Kidney epithelial cell (primary cell): ENCODE measurements around the gene DMKN. TPM values are rescaled to one million over a fixed set of nuclear protein-coding genes. Genes with fewer than 3 reads are reported as not detected.
"Not testable (repeated sequence)": the region's sequence is repeated elsewhere in the genome, so short reads cannot be mapped to it uniquely, and the experiment has no call there.

Source experiments
- DNase-seq: peaks from one replicate; pipeline ENCODE4 v3.0.0-alpha.2; 2010; ENCODE audit warnings: low read depth
- H3K27me3 ChIP-seq: 2 replicates; pipeline ENCODE4 v1.6.0; 2011; ENCODE audit warnings: low read length; ENCODE audit not compliant: control insufficient read depth, insufficient read depth
- H3K36me3 ChIP-seq: 2 replicates; pipeline ENCODE4 v1.5.1; 2011; ENCODE audit warnings: low read length; ENCODE audit not compliant: control insufficient read depth, insufficient read depth
- H3K4me3 ChIP-seq: 2 replicates; pipeline ENCODE4 v1.5.1; 2011; ENCODE audit warnings: low read depth, mild to moderate bottlenecking, control low read depth, low read length
- total RNA-seq: library from RNA; depleted of rRNA; stranded (reverse); fragments of >200 nt; gene quantifications from 2 replicates; pipeline ENCODE4 v1.2.3, GENCODE V29; 2015
- TF ChIP-seq, protein P1 (sequence below): IDR thresholded peaks from 2 replicates; pipeline ENCODE4 v1.5.1; 2011; ENCODE audit warnings: mild to moderate bottlenecking, moderate library complexity, low read length, control low read depth, inconsistent platforms; ENCODE audit not compliant: insufficient read depth, poor library complexity, severe bottlenecking

The DMKN gene
- total RNA-seq, 1 donor from 2014 or later, result 266 TPM

DNA sequence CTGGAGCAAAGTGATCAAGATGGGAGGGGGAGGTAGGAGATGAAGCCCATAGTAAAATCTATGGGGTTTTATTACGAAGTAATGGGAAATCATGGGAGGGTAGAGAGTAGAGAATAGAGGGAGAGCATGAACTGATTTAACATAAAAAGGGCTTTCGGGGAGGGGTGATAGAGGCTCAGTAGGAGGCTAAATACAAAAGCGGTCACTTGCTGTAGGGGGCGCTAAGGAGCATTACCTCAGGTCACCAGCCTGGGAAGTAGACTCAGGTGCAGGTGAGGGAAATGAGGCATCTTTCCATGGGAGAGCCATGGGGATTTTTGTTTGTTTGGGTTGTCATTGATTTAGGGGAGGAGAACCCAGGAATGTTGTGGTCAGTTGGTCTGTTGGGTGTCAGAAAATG lies 37.3 kb downstream of the DMKN start:
- TF ChIP-seq, protein P1, sequence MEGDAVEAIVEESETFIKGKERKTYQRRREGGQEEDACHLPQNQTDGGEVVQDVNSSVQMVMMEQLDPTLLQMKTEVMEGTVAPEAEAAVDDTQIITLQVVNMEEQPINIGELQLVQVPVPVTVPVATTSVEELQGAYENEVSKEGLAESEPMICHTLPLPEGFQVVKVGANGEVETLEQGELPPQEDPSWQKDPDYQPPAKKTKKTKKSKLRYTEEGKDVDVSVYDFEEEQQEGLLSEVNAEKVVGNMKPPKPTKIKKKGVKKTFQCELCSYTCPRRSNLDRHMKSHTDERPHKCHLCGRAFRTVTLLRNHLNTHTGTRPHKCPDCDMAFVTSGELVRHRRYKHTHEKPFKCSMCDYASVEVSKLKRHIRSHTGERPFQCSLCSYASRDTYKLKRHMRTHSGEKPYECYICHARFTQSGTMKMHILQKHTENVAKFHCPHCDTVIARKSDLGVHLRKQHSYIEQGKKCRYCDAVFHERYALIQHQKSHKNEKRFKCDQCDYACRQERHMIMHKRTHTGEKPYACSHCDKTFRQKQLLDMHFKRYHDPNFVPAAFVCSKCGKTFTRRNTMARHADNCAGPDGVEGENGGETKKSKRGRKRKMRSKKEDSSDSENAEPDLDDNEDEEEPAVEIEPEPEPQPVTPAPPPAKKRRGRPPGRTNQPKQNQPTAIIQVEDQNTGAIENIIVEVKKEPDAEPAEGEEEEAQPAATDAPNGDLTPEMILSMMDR, result no peak
- Histone ChIP-seq H3K27me3 (no peaks in the 10 kb centered on the region), H3K4me3 (no peak overlapping the region), H3K36me3 (no peaks in the 10 kb centered on the region)
- no peak for DNase-seq

GRCh38 chr19:35474594-35474993 lies 38.9 kb downstream of the DMKN start:
- not testable (repeated sequence) for H3K27me3 ChIP-seq, DNase-seq, H3K4me3 ChIP-seq, H3K36me3 ChIP-seq

GRCh38 chr19:35474104-35474503 lies 39.3 kb downstream of the DMKN start:
- Histone ChIP-seq H3K4me3 (no peak overlapping the region), H3K27me3 (no peaks in the 10 kb centered on the region), H3K36me3 (no peaks in the 10 kb centered on the region)
- TF ChIP-seq, protein P1, result no peak
- DNase-seq, result no peak

DNA sequence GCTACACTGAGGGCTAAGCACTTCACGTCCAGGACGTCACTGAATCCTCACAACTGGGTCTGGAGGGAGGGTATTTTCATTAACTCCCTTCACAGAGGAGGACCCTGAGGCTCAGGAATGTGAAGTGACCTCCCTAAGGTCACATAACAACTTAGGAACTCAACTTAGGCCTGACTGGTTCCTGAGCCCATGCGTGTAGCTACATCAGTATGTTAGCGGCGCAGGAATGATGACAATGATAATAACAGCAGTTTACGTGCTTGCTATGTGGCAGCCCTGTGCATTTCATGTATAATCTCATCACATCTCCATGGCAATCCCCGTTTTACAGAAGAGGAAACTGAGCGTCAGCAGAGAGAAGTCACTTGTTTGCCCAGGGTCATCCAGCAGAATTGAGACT lies 41.5 kb downstream of the DMKN start:
- no peak for DNase-seq

DNA sequence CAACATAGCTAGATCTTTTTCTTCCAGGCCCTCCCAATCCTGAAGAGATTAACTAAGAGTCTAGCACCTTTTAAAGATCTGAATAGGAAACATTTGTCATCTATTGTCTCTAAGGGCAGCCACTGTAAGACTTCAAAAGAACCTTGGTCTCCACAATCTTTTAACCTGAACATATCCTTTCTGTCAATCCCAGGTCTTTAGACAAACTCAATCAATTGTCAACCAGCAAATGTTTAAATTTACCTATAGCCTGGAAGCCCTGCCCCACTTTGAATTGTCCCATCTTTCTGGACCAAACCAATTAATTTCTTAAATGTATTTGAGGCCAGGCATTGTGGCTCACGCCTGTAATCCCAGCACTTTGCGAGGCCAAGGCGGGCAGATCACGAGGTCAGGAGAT lies 42.4 kb downstream of the DMKN start:
- DNase-seq, H3K27me3 ChIP-seq, H3K36me3 ChIP-seq, H3K4me3 ChIP-seq: not testable (repeated sequence)

More for the DNA sequence above, 41.5 kb downstream of the DMKN start:
- Histone ChIP-seq H3K36me3 (no peaks in the 10 kb centered on the region), H3K27me3 (no peaks in the 10 kb centered on the region), H3K4me3 (no peak overlapping the region)
- TF ChIP-seq, protein P1, result no peak

DNA sequence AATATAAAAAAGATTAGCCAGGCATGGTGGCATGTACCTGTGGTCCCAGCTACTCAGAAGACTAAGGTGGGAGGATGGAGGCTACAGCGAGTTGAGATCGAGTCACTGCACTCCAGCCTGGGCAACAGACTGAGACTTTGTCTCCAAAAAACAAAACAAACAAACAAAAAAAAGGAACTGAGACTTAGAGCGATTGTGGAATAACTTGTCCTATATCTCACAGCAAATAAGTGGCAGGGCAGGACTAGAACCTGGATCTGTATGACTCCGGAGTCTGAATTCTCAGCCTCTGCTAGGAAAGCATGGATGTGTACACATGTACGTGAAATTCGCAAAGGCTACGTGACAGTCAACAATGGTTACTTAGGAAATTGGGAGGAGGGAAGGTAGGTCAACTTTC lies 43.3 kb downstream of the DMKN start:
- no peak overlapping the region for H3K4me3 ChIP-seq
- DNase-seq, result no peak
- H3K36me3 ChIP-seq, result no peaks in the 10 kb centered on the region
- TF ChIP-seq, protein P1, result no peak
- no peaks in the 10 kb centered on the region for H3K27me3 ChIP-seq

GRCh38 chr19:35468637-35469036 lies 44.8 kb downstream of the DMKN start:
- no peak for DNase-seq
- no peaks in the 10 kb centered on the region for H3K36me3 ChIP-seq
- TF ChIP-seq, protein P1, result peak; percentile 53
- H3K27me3 ChIP-seq, result no peaks in the 10 kb centered on the region
- H3K4me3 ChIP-seq, result no peak overlapping the region
